ENCODE data around the gene ASH1L. TPM values are rescaled to one million over a fixed set of nuclear protein-coding genes. Genes with fewer than 3 reads are reported as not detected.
A peak's percentile ranks its signal among the peaks of the same experiment; 100 is the strongest.
"Not testable (repeated sequence)": the region's sequence is repeated elsewhere in the genome, so short reads cannot be mapped to it uniquely, and the experiment has no call there.

ASH1L gene
- total and polyA plus RNA-seq, 8 donors = 42.3 to 55.4 (median 49.9) TPM

DNA sequence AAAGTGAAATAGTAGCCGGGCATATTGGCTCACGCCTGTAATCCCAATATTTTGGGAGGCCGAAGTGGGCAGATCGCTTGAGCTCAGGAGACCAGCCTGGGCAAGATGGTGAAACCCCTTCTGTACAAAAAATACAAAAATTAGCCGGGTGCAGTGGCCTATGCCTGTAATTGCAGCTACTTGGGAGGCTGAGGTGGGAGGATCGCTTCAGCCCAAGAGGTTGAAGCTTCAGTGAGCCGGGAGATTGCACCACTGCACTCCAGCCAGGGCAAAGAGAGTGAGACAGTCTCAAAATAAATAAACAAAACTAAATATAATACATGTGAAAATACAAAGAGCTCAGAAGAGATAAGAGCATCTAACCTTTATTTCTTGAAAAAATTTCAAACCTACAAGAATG lies 45.1 kb upstream of the ASH1L start:
- DNase-seq (no peak), ATAC-seq (no peak)
- peaks cover 0 to 3% of the 10 kb centered on the region in 2 donors for H3K4me1 ChIP-seq
- intact Hi-C loops (cut with DNase I) = no loop called here
- peaks cover 0 to 7% of the 10 kb centered on the region in 2 donors for H3K36me3 ChIP-seq
- H3K27me3 ChIP-seq = no peaks in the 10 kb centered on the region
- H3K27ac ChIP-seq = no peak overlapping the region
- H3K4me3 ChIP-seq = no peak overlapping the region
- TF ChIP-seq, protein P1, sequence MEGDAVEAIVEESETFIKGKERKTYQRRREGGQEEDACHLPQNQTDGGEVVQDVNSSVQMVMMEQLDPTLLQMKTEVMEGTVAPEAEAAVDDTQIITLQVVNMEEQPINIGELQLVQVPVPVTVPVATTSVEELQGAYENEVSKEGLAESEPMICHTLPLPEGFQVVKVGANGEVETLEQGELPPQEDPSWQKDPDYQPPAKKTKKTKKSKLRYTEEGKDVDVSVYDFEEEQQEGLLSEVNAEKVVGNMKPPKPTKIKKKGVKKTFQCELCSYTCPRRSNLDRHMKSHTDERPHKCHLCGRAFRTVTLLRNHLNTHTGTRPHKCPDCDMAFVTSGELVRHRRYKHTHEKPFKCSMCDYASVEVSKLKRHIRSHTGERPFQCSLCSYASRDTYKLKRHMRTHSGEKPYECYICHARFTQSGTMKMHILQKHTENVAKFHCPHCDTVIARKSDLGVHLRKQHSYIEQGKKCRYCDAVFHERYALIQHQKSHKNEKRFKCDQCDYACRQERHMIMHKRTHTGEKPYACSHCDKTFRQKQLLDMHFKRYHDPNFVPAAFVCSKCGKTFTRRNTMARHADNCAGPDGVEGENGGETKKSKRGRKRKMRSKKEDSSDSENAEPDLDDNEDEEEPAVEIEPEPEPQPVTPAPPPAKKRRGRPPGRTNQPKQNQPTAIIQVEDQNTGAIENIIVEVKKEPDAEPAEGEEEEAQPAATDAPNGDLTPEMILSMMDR (IDR thresholded peaks at IDR 0.05) = no peak
- H3K9me3 ChIP-seq = no peaks in the 10 kb centered on the region

DNA sequence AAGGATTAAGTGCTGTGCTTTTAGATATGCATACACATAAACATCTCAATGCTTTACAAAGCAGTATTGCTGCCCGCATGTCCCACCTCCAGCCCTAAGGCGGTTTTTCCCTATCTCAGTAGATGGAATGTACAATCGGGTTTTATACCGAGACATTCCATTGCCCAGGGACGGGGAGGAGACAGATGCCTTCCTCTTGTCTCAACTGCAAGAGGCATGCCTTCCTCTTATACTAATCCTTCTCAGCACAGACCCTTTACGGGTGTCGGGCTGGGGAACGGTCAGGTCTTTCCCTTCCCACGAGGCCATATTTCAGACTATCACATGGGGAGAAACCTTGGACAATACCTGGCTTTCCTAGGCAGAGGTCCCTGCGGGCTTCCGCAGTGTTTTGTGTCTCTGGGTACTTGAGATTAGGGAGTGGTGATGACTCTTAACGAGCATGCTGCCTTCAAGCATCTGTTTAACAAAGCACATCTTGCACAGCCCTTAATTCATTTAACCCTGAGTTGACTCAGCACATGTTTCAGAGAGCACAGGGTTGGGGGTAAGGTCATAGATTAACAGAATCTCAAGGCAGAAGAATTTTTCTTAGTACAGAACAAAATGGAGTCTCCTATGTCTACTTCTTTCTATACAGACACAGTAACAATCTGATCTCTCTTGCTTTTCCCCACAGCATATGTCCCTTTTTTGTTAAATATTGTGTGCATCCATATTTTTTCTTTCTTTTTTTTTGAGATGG lies 37.4 kb upstream of the ASH1L start:
- H3K4me3 ChIP-seq, H3K36me3 ChIP-seq, DNase-seq, H3K27ac ChIP-seq, ATAC-seq, H3K9me3 ChIP-seq, H3K27me3 ChIP-seq, H3K4me1 ChIP-seq: not testable (repeated sequence)
- intact Hi-C loops (cut with DNase I) = loop anchor here in 1 of 2 donors (10.0 kb wide), 1 partner anchor 325 kb away; the partner anchor contains the start of genes CLK2 and HCN3

DNA sequence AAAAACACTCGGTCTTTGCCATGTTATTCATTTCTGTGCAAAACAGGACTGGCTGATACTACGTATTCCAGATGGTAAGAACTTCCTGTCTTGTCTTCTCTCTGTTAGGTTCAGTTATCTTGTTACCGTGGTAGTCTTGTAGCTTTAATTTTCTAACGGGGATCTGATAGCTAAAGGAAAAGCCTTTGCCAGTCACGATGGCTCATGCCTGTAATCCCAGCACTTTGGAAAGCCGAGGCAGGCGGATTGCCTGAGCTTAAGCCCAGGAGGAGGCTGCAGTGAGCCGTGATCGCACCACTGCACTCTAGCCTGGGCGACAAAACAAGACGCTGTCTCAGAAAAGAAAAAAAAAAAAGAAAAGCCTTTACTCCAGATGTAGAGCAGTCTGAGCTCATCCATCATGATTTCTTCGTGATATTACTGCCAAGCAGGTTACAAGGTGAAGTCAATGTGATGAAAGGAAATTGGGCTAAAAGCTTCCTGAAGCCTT lies 36.3 kb upstream of the ASH1L start:
- Histone ChIP-seq H3K36me3 (no peaks in the 10 kb centered on the region), H3K27ac (no peak overlapping the region), H3K9me3 (no peaks in the 10 kb centered on the region), H3K4me1 (peaks cover 0 to 7% of the 10 kb centered on the region in 2 donors), H3K27me3 (peaks cover 0 to 6% of the 10 kb centered on the region in 2 donors), H3K4me3 (no peak overlapping the region)
- peak; percentile 41 for ATAC-seq
- TF ChIP-seq, protein P1 (IDR thresholded peaks at IDR 0.05) = no peak
- intact Hi-C loops (cut with DNase I) = loop anchor here in 1 of 2 donors (10.0 kb wide), 1 partner anchor 324 kb away; the partner anchor contains the start of genes CLK2 and HCN3
- peak in 2 of 4 donors; percentile 5 to 9 for DNase-seq

DNA sequence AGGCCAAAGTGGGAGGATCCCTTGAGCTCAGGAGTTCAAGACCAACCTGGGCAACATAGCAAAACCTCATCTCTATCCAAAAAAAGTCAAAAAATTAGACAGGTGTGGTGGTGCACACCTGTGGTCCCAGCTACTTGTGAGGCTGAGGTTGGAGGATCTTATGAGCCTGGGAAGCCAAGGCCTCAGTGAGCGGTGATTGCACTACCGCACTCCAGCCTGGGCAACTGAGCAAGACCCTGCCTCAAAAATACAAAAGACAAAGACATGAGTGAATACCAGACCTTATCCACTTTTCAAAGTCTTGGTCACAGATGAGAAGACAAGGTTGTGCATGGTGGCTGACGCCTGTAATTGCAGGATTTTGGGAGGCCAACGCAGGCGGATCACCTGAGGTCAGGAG lies 34.3 kb upstream of the ASH1L start:
- no peaks in the 10 kb centered on the region for H3K36me3 ChIP-seq
- no peak overlapping the region for H3K4me3 ChIP-seq
- TF ChIP-seq, protein P1 (IDR thresholded peaks at IDR 0.05) = no peak
- H3K27me3 ChIP-seq = peaks cover 0 to 6% of the 10 kb centered on the region in 2 donors
- H3K27ac ChIP-seq = no peak overlapping the region
- DNase-seq = no peak
- H3K9me3 ChIP-seq = no peaks in the 10 kb centered on the region
- intact Hi-C loops (cut with DNase I) = loop anchor here in 1 of 2 donors (10.0 kb wide), 1 partner anchor 322 kb away; the partner anchor contains the start of genes CLK2 and HCN3
- peaks cover 0 to 7% of the 10 kb centered on the region in 2 donors for H3K4me1 ChIP-seq
- ATAC-seq = no peak

DNA sequence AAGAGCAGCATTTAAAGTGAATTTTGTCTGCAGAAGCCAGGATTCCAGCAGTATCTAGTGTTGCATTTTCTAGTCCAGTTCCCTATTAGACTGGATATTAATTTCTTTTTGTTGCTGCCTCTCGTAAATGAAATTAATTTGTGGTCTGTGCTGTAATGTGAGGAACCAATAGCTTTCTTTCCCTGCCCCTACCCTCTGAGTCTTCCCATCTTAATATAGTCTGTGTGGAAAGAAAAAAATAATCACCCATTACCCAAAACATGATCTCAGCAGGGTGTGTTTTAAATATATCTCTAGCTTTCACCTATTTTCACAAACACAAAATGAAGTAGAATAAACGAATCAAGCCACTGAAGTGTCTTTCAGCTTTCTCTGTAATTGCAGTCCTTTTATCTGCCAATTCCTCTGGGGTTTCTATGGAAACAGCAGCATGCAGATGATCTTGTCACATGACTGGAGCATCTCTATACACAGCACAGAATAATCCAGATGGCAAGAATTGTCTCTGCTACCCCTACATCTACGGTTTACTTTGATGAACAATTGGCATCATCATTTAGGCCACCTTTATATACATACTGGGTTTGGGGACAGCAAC lies 33.4 kb upstream of the ASH1L start:
- intact Hi-C loops (cut with DNase I) = loop anchor here in 1 of 2 donors (10.0 kb wide), 1 partner anchor 321 kb away; the partner anchor contains the start of genes CLK2 and HCN3
- not testable (repeated sequence) for H3K4me3 ChIP-seq, H3K9me3 ChIP-seq, H3K36me3 ChIP-seq, H3K27ac ChIP-seq, H3K27me3 ChIP-seq, DNase-seq, H3K4me1 ChIP-seq, ATAC-seq

DNA sequence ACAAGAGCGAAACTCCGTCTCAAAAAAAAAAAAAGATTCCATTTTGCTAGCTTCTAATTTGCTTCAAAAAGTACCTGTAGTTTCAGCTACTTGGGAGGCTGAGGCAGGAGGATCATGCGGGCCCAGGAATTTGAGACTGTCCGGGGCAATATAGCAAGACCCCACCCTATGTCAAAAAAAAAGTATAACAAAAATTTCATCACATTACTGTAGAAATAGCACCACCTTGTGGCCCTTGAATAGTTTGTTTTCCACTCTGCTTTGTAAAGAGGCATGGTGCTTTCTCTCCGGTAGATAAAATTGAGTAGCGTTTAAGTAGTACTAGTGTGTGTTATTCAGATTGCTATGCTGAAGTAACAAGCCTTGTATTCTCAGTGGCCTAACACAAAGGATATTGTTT lies 29.2 kb upstream of the ASH1L start:
- Histone ChIP-seq H3K36me3 (no peaks in the 10 kb centered on the region), H3K9me3 (no peaks in the 10 kb centered on the region), H3K4me1 (no peaks in the 10 kb centered on the region), H3K27me3 (no peaks in the 10 kb centered on the region), H3K27ac (no peak overlapping the region), H3K4me3 (no peak overlapping the region)
- peak in 2 of 4 donors; percentile 26 to 63 for DNase-seq
- peak; percentile 87 for ATAC-seq
- intact Hi-C loops (cut with DNase I) = loop anchor here in 1 of 2 donors (10.0 kb wide), 1 partner anchor 317 kb away; the partner anchor contains the start of genes CLK2 and HCN3
- TF ChIP-seq, protein P1 (IDR thresholded peaks at IDR 0.05) = peak; percentile 49 to 52

DNA sequence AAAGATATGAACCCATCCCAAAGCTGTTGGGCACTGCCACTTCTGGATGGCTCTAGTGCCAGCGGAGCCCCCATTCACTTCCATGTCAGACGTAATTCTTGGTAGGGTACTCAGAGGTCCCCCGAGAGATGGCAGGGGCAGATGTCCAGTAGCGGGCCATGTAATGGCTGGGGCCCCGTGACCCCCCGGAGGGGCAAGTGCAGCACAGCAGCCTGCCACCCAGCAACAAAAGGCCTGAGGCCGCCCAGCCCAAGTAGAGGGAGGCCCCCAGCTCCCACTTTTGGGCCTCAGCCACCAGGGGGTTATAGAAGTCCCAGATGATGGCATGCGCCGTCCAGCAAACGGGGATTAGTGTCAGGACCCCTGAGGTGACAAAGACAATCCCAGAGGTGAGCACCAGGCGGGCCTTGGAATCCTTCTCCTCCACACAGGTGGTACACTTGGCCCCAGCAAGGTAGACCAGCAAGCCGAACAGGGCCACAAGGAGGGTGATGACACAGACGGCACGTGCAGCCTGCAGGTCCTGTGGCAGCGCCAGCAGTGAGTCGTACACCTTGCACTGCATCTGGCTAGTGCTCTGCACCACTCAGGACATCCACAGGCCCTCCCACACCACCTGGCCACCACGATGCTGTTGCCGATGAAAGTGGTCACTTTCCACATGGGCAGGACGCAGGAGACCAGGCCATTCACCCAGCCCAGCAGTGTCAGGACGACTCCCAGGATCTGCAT lies 28.1 kb upstream of the ASH1L start:
- H3K4me3 ChIP-seq, H3K27ac ChIP-seq, H3K36me3 ChIP-seq, ATAC-seq, H3K9me3 ChIP-seq, DNase-seq, H3K27me3 ChIP-seq, H3K4me1 ChIP-seq: not testable (repeated sequence)
- intact Hi-C loops (cut with DNase I) = loop anchor here in 1 of 2 donors (10.0 kb wide), 1 partner anchor 316 kb away; the partner anchor contains the start of genes CLK2 and HCN3

DNA sequence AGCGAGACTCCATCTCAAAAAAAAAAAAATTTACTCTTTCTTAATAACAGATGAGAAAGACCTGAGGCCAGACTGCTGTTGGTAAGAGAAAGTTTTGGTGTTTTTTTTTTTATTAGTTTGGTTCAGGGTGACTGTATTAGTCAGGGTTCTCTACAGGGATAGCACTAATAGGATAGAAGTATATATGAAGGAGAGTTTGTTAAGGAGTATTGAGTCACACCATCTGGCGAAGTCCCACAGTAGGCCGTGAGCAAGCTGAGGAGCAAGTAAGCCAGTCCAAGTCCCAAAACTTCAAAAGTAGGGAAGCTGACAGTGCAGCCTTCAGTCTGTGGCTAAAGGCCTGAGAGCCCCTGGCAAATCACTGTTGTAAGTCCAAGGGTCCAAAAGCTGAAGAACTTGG lies 26.7 kb upstream of the ASH1L start:
- intact Hi-C loops (cut with DNase I); H3K4me3 ChIP-seq; H3K9me3 ChIP-seq; ATAC-seq; DNase-seq; H3K27me3 ChIP-seq; H3K27ac ChIP-seq; H3K4me1 ChIP-seq; H3K36me3 ChIP-seq: not testable (repeated sequence)
